ENCODE results near the gene CD300LD. TPM values are rescaled to one million over a fixed set of nuclear protein-coding genes. Genes with fewer than 3 reads are reported as not detected.
A peak's percentile ranks its signal among the peaks of the same experiment; 100 is the strongest.

Gene CD300LD
- polyA plus RNA-seq, 2 of the 4 experiments (the other 2 are of a cell fraction): not detected

DNA sequence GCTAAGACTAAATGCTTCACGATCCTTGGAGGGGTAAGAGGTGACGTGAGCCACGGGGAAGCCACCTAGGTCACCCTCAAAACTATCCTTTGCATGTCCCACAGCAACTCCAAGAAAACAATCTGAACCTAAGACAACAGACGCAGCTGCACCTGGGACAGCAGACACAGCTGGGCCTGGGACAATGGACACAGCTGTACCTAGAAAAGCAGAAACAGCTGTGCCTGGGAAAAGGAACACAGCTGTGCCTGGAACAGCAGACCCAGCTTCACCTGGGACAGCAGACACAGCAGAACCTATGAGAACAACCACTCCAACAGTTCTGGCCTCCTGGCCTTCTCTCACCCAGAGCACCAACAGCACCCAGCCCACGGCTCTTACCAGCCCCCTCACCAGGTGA lies 11.7 kb upstream of the CD300LD start:
- no peak overlapping the region for H3K4me2 ChIP-seq
- H3K27ac ChIP-seq: peak overlapping the region; percentile 8 to 26; a peak in 2 of 6 replicates
- CTCF ChIA-PET: interaction anchor here (0.5 to 15.1 kb wide), 42 partner anchors 8 to 455 kb away, joined by 3 to 142 read pairs (median 6); partner anchors contain the start of genes BTBD17, CD300H, CD300LB and CD300LD
- FAIRE-seq (no peak), ATAC-seq (no peak), DNase-seq (ENCODE audit: low read depth in 1 of 2, low spot score in 1 of 2) (no peak)
- TF ChIP-seq MAZ (IDR thresholded peaks at IDR 0.05; ENCODE audit: borderline replicate concordance, low read depth, low read length) (no peak), EHF (CRISPR knock-in tag; IDR thresholded peaks at IDR 0.05) (no peak), RCOR1 (IDR thresholded peaks at IDR 0.05; ENCODE audit: low read depth, low read length) (no peak)
- POLR2A ChIA-PET: interaction anchor here (1.2 kb wide), 1 partner anchor 150 kb away, joined by 3 read pairs; no protein-coding TSS in a partner anchor
- no peaks in the 10 kb centered on the region for H3K9me3 ChIP-seq
- H3K4me3 ChIP-seq: no peak overlapping the region
- peaks cover 12% of the 10 kb centered on the region for H3K4me1 ChIP-seq
- 35% methylated on average over 5 of the region's 5 CpGs for WGBS (ENCODE audit: missing lambda C conversion rate)

DNA sequence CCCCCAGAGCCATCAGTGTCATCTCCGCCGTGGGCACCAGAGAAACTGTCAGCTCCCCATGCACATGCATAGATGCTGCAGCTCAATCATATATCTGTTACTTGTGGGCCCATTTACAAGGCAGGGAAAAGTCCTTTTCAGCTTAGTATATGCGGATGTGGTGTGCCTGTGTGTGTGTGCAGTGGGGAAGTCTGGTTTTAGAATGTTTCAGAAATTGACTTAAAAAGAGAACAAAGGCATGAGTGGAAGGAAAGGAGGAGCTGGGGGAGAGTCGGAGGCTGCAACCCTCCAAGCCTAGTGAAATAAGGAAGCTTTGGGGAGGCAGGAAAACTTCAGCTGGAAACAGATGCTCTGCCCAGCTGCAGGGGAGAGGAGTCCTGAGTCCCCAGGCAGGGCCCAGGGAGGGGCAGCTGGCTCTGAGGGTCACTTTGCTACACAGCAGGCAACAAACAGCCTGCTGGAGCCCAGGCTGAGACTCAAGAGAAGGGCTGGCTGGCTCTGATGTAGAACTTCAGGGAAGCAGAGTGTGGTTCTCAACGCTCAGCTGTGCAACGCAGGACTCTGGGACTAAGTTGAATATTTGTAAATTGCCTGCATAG lies 11.1 kb upstream of the CD300LD start:
- DNase-seq (ENCODE audit: low read depth in 1 of 2, low spot score in 1 of 2): no peak
- POLR2A ChIA-PET: interaction anchor here (1.2 kb wide), 1 partner anchor 149 kb away, joined by 3 read pairs; no protein-coding TSS in a partner anchor
- no peak for FAIRE-seq

GRCh38 chr17:74601944-74602572 lies 10.0 kb upstream of the CD300LD start:
- POLR2A ChIA-PET: no interaction called here
- Histone ChIP-seq H3K4me3 (no peak overlapping the region), H3K27ac (peak overlapping the region in 1 of 2 experiments; percentile 44; a peak in 2 of 6 replicates), H3K9me3 (no peaks in the 10 kb centered on the region; the same call in 2 of the 3 replicates), H3K4me1 (peaks cover 12% of the 10 kb centered on the region), H3K4me2 (peak overlapping the region; percentile 30; the same call in 2 of the 3 replicates)
- DNase-seq (ENCODE audit: low read depth in 1 of 2, low spot score in 1 of 2): peak; percentile 70 to 79
- TF ChIP-seq, protein P1, sequence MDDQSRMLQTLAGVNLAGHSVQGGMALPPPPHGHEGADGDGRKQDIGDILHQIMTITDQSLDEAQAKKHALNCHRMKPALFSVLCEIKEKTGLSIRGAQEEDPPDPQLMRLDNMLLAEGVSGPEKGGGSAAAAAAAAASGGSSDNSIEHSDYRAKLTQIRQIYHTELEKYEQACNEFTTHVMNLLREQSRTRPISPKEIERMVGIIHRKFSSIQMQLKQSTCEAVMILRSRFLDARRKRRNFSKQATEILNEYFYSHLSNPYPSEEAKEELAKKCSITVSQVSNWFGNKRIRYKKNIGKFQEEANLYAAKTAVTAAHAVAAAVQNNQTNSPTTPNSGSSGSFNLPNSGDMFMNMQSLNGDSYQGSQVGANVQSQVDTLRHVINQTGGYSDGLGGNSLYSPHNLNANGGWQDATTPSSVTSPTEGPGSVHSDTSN (IDR thresholded peaks at IDR 0.05): no peak
- TF ChIP-seq RAD21 (conservative IDR thresholded peaks at IDR 0.05 in 1 of 2, IDR thresholded peaks at IDR 0.05 in 1 of 2) (peak; percentile 91 to 93), SMC3 (IDR thresholded peaks at IDR 0.05) (peak; percentile 77), HDAC2 (IDR thresholded peaks at IDR 0.05) (no peak), MAFK (IDR thresholded peaks at IDR 0.05; ENCODE audit: partially characterized antibody) (no peak), HEYL (CRISPR knock-in tag; IDR thresholded peaks at IDR 0.05) (no peak), ESRRA (IDR thresholded peaks at IDR 0.05; ENCODE audit: borderline replicate concordance, low read length) (no peak), FOSL2 (IDR thresholded peaks at IDR 0.05) (no peak), FOSL2 (CRISPR knock-in tag; IDR thresholded peaks at IDR 0.05) (no peak), PHF8 (IDR thresholded peaks at IDR 0.05; ENCODE audit: borderline replicate concordance, low read depth) (no peak), EP300 (IDR thresholded peaks at IDR 0.05) (no peak), ZFP36 (IDR thresholded peaks at IDR 0.05; ENCODE audit: borderline replicate concordance, partially characterized antibody) (no peak), CBX2 (IDR thresholded peaks at IDR 0.05; ENCODE audit: borderline replicate concordance, low read depth) (no peak), POLR2A (IDR thresholded peaks at IDR 0.05; ENCODE audit: low read length) (no peak)
- TF ChIP-seq, protein P2, sequence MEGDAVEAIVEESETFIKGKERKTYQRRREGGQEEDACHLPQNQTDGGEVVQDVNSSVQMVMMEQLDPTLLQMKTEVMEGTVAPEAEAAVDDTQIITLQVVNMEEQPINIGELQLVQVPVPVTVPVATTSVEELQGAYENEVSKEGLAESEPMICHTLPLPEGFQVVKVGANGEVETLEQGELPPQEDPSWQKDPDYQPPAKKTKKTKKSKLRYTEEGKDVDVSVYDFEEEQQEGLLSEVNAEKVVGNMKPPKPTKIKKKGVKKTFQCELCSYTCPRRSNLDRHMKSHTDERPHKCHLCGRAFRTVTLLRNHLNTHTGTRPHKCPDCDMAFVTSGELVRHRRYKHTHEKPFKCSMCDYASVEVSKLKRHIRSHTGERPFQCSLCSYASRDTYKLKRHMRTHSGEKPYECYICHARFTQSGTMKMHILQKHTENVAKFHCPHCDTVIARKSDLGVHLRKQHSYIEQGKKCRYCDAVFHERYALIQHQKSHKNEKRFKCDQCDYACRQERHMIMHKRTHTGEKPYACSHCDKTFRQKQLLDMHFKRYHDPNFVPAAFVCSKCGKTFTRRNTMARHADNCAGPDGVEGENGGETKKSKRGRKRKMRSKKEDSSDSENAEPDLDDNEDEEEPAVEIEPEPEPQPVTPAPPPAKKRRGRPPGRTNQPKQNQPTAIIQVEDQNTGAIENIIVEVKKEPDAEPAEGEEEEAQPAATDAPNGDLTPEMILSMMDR (IDR thresholded peaks at IDR 0.05): peak; percentile 96
- CTCF ChIA-PET: interaction anchor here (0.6 to 15.1 kb wide), 59 partner anchors 9 to 270 kb away, joined by 3 to 142 read pairs (median 5); partner anchors contain the start of genes BTBD17, CD300C, CD300H and CD300LD
- FAIRE-seq: peak; percentile 94
- 27% methylated on average over 12 of the region's 12 CpGs for WGBS (ENCODE audit: missing lambda C conversion rate)
- peak; percentile 65 to 85; a peak in 4 of 6 replicates for ATAC-seq

More for the DNA sequence above, 11.1 kb upstream of the CD300LD start:
- TF ChIP-seq FOSB (CRISPR knock-in tag; IDR thresholded peaks at IDR 0.05): no peak
- no peak for TF ChIP-seq ZSCAN20 (CRISPR knock-in tag; IDR thresholded peaks at IDR 0.05)
- no peak for TF ChIP-seq POLR2A (IDR thresholded peaks at IDR 0.05; ENCODE audit: low read length)
- no peak for TF ChIP-seq KDM1A (IDR thresholded peaks at IDR 0.05; ENCODE audit: low read depth)
- TF ChIP-seq, protein P3, sequence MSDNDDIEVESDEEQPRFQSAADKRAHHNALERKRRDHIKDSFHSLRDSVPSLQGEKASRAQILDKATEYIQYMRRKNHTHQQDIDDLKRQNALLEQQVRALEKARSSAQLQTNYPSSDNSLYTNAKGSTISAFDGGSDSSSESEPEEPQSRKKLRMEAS (IDR thresholded peaks at IDR 0.05): no peak
- TF ChIP-seq JUNB (IDR thresholded peaks at IDR 0.05): no peak
- TF ChIP-seq EP300 (IDR thresholded peaks at IDR 0.05): no peak
- TF ChIP-seq EHF (CRISPR knock-in tag; IDR thresholded peaks at IDR 0.05): no peak
- no peak for TF ChIP-seq HEYL (CRISPR knock-in tag; IDR thresholded peaks at IDR 0.05)
- no peak for TF ChIP-seq CBX2 (IDR thresholded peaks at IDR 0.05; ENCODE audit: borderline replicate concordance, low read depth)
- ATAC-seq: no peak
- Histone ChIP-seq H3K27ac (no peak overlapping the region), H3K4me1 (peaks cover 12% of the 10 kb centered on the region), H3K4me3 (no peak overlapping the region), H3K9me3 (no peaks in the 10 kb centered on the region), H3K4me2 (no peak overlapping the region)
- WGBS (ENCODE audit: missing lambda C conversion rate): 46% methylated on average over 6 of the region's 6 CpGs
- CTCF ChIA-PET: interaction anchor here (0.9 to 15.1 kb wide), 56 partner anchors 9 to 302 kb away, joined by 3 to 142 read pairs (median 4); partner anchors contain the start of genes BTBD17, CD300C, CD300H and CD300LD

All from A549 (cell line).